SK-N-SH treated with all-trans-retinoic acid at 6 μM for 48 hours (cell line): ENCODE data around the gene HSPG2.

ENCODE experiments used
- ATAC-seq: fragments of 200-7000 bp; cut with Tn5 transposase; 3 replicates; pipeline ENCODE4 v1.9.1; 2020; ENCODE audit warnings: mild to moderate bottlenecking, moderate library complexity
- ARNTL ChIP-seq: fragments of 450-650 bp; formaldehyde crosslinking; IDR thresholded peaks from 2 replicates; pipeline ENCODE4 v1.5.0; 2020; ENCODE audit warnings: low read depth, mild to moderate bottlenecking, moderate library complexity, borderline replicate concordance
- CREB5 ChIP-seq: fragments of 250-450 bp; sonication (Bioruptor Pico); IDR thresholded peaks from 2 replicates; pipeline ENCODE4 v1.5.1; 2020; ENCODE audit warnings: low read depth, mild to moderate bottlenecking, moderate library complexity
- CSDC2 ChIP-seq: fragments of 250-450 bp; sonication (Bioruptor Pico); IDR thresholded peaks from 2 replicates; pipeline ENCODE4 v1.5.0; 2020; ENCODE audit warnings: mild to moderate bottlenecking, moderate library complexity
- CSRNP3 ChIP-seq: fragments of 250-450 bp; sonication (Bioruptor Pico); IDR thresholded peaks from 2 replicates; pipeline ENCODE4 v1.5.1; 2021; ENCODE audit warnings: mild to moderate bottlenecking, moderate library complexity
- GLIS3 ChIP-seq: fragments of 250-450 bp; sonication (Bioruptor Pico); IDR thresholded peaks from 2 replicates; pipeline ENCODE4 v1.5.0; 2020; ENCODE audit warnings: mild to moderate bottlenecking, moderate library complexity
- ISL1 ChIP-seq: fragments of 250-450 bp; sonication (Bioruptor Pico); IDR thresholded peaks from 2 replicates; pipeline ENCODE4 v2.1.2; 2022; ENCODE audit warnings: mild to moderate bottlenecking, moderate library complexity
- OSR1 ChIP-seq: fragments of 250-450 bp; sonication (Bioruptor Pico); IDR thresholded peaks from 2 replicates; pipeline ENCODE4 v1.8.0; 2022; ENCODE audit warnings: moderate library complexity, mild to moderate bottlenecking, inconsistent platforms
- PATZ1 ChIP-seq: fragments of 250-450 bp; sonication (Bioruptor Pico); IDR thresholded peaks from 2 replicates; pipeline ENCODE4 v1.8.0; 2020; ENCODE audit warnings: mild to moderate bottlenecking, moderate library complexity, borderline replicate concordance
- POU6F1 ChIP-seq: fragments of 250-450 bp; sonication (Bioruptor Pico); IDR thresholded peaks from 2 replicates; pipeline ENCODE4 v1.8.0; 2021; ENCODE audit warnings: low read depth, mild to moderate bottlenecking, moderate library complexity, borderline replicate concordance
- RARB ChIP-seq: fragments of 250-450 bp; sonication (Bioruptor Pico); IDR thresholded peaks from 2 replicates; pipeline ENCODE4 v1.8.0; 2021; ENCODE audit warnings: mild to moderate bottlenecking, moderate library complexity
- SNAI2 ChIP-seq: fragments of 250-450 bp; sonication (Bioruptor Pico); IDR thresholded peaks from 2 replicates; pipeline ENCODE4 v1.5.0; 2020; ENCODE audit warnings: mild to moderate bottlenecking, moderate library complexity
- TCF4 ChIP-seq: fragments of 250-450 bp; sonication (Bioruptor Pico); IDR thresholded peaks from 2 replicates; pipeline ENCODE4 v1.8.0; 2021; ENCODE audit warnings: mild to moderate bottlenecking, moderate library complexity, borderline replicate concordance
- TOX ChIP-seq: fragments of 250-450 bp; sonication (Bioruptor Pico); IDR thresholded peaks from 2 replicates; pipeline ENCODE4 v1.8.0; 2021; ENCODE audit warnings: mild to moderate bottlenecking, moderate library complexity, borderline replicate concordance
- ZFP3 ChIP-seq: fragments of 250-450 bp; sonication (Bioruptor Pico); IDR thresholded peaks from 2 replicates; pipeline ENCODE4 v1.5.0; 2020; ENCODE audit warnings: mild to moderate bottlenecking, moderate library complexity
- ZFP30 ChIP-seq: fragments of 450-650 bp; formaldehyde crosslinking; IDR thresholded peaks from 2 replicates; pipeline ENCODE4 v1.5.0; 2022; ENCODE audit warnings: mild to moderate bottlenecking, moderate library complexity
- ZNF70 ChIP-seq: fragments of 450-650 bp; formaldehyde crosslinking; IDR thresholded peaks from 2 replicates; pipeline ENCODE4 v1.5.0; 2020; ENCODE audit warnings: mild to moderate bottlenecking, moderate library complexity
- ZNF8 ChIP-seq: fragments of 450-650 bp; formaldehyde crosslinking; IDR thresholded peaks from 2 replicates; pipeline ENCODE4 v1.5.0; 2020; ENCODE audit warnings: mild to moderate bottlenecking, moderate library complexity

The HSPG2 gene

GRCh38 chr1:21903638-21904453, 33.3 kb downstream of the HSPG2 start (continued):
- TF ChIP-seq OSR1 (CRISPR knock-in tag) = no peak
- no peak for TF ChIP-seq CSDC2
- TF ChIP-seq ZFP30 = no peak
- no peak for TF ChIP-seq SNAI2 (CRISPR knock-in tag)
- no peak for TF ChIP-seq ISL1 (CRISPR knock-in tag)
- no peak for TF ChIP-seq ARNTL
- TF ChIP-seq RARB = no peak
- TF ChIP-seq, all 23 proteins: peak for 0

- TF ChIP-seq SNAI2 (CRISPR knock-in tag) (no peak), CSDC2 (no peak), TOX (CRISPR knock-in tag) (no peak), PATZ1 (CRISPR knock-in tag) (no peak), RARB (no peak), ZNF8 (CRISPR knock-in tag) (no peak), GLIS3 (CRISPR knock-in tag) (no peak), POU6F1 (CRISPR knock-in tag) (no peak), ZFP3 (CRISPR knock-in tag) (no peak), CREB5 (CRISPR knock-in tag) (no peak), ARNTL (no peak)
- ATAC-seq = no peak
Observed at GRCh38 chr1:21902026-21903012, 34.8 kb downstream of the HSPG2 start.

GRCh38 chr1:21901473-21901847, 35.6 kb downstream of the HSPG2 start:
- TF ChIP-seq OSR1 (CRISPR knock-in tag) = no peak
- no peak for TF ChIP-seq TCF4 (CRISPR knock-in tag)
- TF ChIP-seq CSDC2 = no peak
- TF ChIP-seq ZNF70 = no peak
- TF ChIP-seq CREB5 (CRISPR knock-in tag) = no peak
- no peak for TF ChIP-seq TOX (CRISPR knock-in tag)
- no peak for TF ChIP-seq ARNTL
- no peak for TF ChIP-seq ISL1 (CRISPR knock-in tag)
- no peak for TF ChIP-seq GLIS3 (CRISPR knock-in tag)
- no peak for TF ChIP-seq CSRNP3

More at GRCh38 chr1:21901473-21901847, 35.6 kb downstream of the HSPG2 start:
- ATAC-seq = peak; percentile 32
